Activated naive CD8-positive, alpha-beta T cell treated with anti-CD3 and anti-CD28 coated beads, Interleukin-2, amount 10 ng/mL, durations not matched to agents 7 days and 5 days (primary cell): ENCODE measurements around the gene ZNF276. TPM values are rescaled to one million over a fixed set of nuclear protein-coding genes. Genes with fewer than 3 reads are reported as not detected.

Experiments
- ATAC-seq: fragments of 150-1000 bp; cut with Tn5 transposase; one replicate; pipeline ENCODE4 v1.10.0; 2021; ENCODE audit warnings: low read depth, moderate library complexity
- POLR2A ChIA-PET: fragments of 350-600 bp; sonication (Branson Sonifier 250); formaldehyde crosslinking; loops from one replicate; lab custom pipeline; 2021; ENCODE audit warnings: antibody characterized with exemption; lab: Charles Lee
- DNase-seq: peaks from one replicate; pipeline ENCODE4 v3.0.0; 2021
- H3K27ac Mint-ChIP-seq: one replicate; pipeline ENCODE4 v1.8.0; 2022; ENCODE audit warnings: mild to moderate bottlenecking, mixed read lengths
- H3K27me3 Mint-ChIP-seq: one replicate; pipeline ENCODE4 v1.8.0; 2022; ENCODE audit warnings: mild to moderate bottlenecking, moderate library complexity, mixed read lengths
- H3K36me3 Mint-ChIP-seq: one replicate; pipeline ENCODE4 v1.8.0; 2021; ENCODE audit warnings: mild to moderate bottlenecking, mixed read lengths
- H3K4me1 Mint-ChIP-seq: one replicate; pipeline ENCODE4 v1.8.0; 2021; ENCODE audit warnings: mixed read lengths
- H3K4me3 Mint-ChIP-seq: one replicate; pipeline ENCODE4 v1.8.0; 2022; ENCODE audit warnings: mild to moderate bottlenecking, moderate library complexity, mixed read lengths
- H3K9me3 Mint-ChIP-seq: one replicate; pipeline ENCODE4 v1.8.0; 2021; ENCODE audit warnings: mixed read lengths
- total RNA-seq, 2 experiments: library from RNA; stranded (reverse); gene quantifications; one replicate each; pipeline ENCODE4 v1.2.3, GENCODE V29; 2021

ZNF276 gene
- total RNA-seq, 2 experiments from 2014 or later = 98.0 to 107 TPM

DNA sequence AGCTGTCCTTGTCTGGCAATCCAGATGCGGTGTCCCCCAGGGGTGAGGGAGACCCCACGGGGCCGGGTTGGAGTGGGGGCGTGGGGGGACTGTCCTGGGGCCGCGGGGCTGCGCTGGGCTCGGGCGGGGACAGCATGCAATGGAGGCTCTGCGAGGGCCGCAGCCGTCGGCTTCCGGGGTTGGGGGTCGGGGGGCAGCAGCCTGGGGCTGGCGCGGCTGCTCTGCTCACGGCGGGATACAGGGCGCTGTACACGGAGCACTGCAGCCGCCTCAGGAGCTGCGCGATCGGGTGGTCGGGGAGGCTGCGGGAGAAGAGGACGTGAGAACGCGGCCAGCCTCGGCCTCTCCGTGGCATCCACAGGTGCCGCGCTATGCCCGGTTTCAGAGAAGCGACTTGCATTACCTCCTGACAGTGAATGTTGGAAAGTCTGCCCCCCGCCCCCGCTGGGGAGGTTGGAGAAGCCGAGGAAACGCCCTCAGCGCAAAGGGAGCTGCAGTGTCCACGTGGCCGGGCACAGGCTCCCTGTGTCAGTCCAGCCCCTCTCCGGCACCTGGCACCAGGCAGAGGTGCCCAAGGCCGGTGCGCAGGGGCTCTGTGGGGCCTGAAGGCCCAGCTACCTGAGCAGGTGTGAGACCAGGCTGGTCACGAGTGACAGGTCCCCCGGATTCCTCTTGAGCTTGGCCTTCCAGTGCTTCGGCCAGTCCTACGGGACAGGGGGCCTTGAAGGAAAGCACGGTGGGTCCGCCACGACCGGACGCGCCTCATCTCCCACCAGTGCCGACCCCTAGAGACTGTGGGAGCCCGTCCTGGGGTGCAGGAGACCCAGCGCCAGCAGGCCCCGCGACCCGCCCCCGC lies 10.4 kb upstream of the ZNF276 start:
- no peak overlapping the region for H3K27ac Mint-ChIP-seq
- no peak overlapping the region for H3K4me3 Mint-ChIP-seq
- ATAC-seq = peak; percentile 3
- H3K36me3 Mint-ChIP-seq = peaks cover 5% of the 10 kb centered on the region
- peaks cover 1% of the 10 kb centered on the region for H3K9me3 Mint-ChIP-seq
- no peaks in the 10 kb centered on the region for H3K27me3 Mint-ChIP-seq
- H3K4me1 Mint-ChIP-seq = peaks cover 4% of the 10 kb centered on the region
- POLR2A ChIA-PET = interaction anchor here (1.2 to 4.0 kb wide), 2 partner anchors 11 to 13 kb away, joined by 7 to 16 read pairs; no protein-coding TSS in a partner anchor
- no peak for DNase-seq

DNA sequence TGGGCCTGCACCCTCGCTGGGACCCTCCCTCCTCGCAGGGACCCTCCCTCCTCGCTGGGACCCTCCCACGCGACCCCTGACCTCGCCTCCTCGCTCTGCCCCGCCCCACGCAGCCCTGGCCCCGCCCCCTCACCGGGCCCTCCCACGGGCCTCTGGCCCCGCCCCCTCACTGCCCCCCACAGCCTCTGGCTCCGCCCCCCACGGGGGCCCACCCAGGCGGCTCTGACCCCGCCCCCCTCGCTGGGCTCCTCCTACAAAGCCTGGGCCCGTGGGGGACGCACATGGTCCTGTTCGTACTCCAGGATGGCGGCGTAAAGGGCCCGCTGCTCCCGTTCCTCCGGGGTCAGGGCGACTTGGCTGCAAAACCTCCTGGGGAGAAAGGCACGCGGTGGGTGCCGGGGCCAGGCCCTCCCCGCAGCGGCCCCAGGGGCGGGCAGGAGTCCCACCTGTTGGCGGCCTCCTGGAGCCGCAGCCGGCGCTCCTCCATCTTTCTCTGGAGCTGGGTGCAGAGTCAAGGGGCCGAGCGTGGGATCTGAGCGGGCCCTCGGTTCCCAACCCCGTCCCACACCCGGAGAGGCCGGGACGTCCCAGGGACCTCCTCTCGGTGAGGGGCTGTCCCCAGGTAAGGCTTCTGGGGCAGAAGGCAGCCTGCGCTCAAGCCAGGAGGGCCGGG lies 9.6 kb upstream of the ZNF276 start:
- POLR2A ChIA-PET = interaction anchor here (0.7 to 4.0 kb wide), 3 partner anchors 9 to 12 kb away, joined by 3 to 16 read pairs (median 7); no protein-coding TSS in a partner anchor

DNA sequence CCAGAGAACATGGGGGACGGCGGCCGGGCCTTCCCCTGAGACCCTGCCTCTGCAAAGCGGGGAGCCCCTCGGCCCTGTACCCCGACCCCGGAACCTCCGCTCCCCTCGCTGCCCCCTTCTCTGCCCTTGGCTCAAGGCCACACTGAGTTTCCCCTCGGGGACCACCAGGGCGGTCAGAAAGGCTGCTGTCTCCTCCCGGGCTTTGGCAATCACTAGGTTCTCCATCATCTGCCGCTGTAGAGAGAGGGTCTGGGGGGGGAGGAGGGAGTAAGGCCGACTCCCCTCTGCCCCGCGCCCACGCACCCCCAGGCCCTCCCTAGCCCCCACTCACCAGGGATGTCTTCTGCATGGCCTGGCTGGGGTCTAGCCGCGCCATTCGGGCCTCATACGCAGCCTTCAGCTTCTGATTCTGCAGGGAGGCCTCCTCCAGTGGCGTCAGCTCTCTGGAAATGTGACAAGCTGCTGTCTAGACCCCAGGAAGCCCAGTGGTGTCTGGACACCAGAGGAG lies 9.0 kb upstream of the ZNF276 start:
- Mint-ChIP-seq H3K4me3 (peak overlapping the region; percentile 80), H3K27ac (peak overlapping the region; percentile 71), H3K9me3 (peaks cover 1% of the 10 kb centered on the region), H3K27me3 (no peaks in the 10 kb centered on the region), H3K4me1 (peaks cover 2% of the 10 kb centered on the region), H3K36me3 (peaks cover 5% of the 10 kb centered on the region)
- no peak for DNase-seq
- POLR2A ChIA-PET = interaction anchor here (0.7 to 4.0 kb wide), 2 partner anchors 10 to 12 kb away, joined by 3 to 16 read pairs; no protein-coding TSS in a partner anchor
- peak; percentile 4 for ATAC-seq

More for the DNA sequence above, 9.6 kb upstream of the ZNF276 start:
- Mint-ChIP-seq H3K36me3 (peaks cover 5% of the 10 kb centered on the region), H3K27ac (peak overlapping the region; percentile 71), H3K27me3 (no peaks in the 10 kb centered on the region), H3K4me3 (peak overlapping the region; percentile 80), H3K9me3 (peaks cover 1% of the 10 kb centered on the region), H3K4me1 (peaks cover 2% of the 10 kb centered on the region)
- ATAC-seq (peak; percentile 85), DNase-seq (peak; percentile 92)

DNA sequence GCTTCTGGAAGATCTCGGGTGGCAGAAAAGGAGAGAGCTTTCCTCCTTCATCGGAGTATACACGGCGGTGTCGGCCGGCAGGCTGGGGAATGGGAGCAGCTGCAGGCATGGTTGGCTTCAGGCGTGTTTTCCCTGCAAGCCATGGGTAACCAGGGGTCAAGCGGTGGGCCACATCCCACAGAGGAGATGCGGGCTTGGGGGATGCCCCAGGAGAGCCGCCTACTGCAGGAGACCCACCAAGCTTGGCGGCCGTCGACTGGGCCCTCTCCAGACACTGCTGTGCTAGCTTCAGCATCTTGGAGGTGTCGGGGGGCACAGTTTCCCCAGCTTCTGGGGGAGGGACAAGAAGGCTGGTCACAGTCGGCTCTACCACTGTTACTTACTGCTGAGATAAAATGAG lies 4.8 kb upstream of the ZNF276 start:
- POLR2A ChIA-PET = interaction anchor here (1.0 kb wide), 1 partner anchor 10 kb away, joined by 4 read pairs; no protein-coding TSS in a partner anchor
- no peak for ATAC-seq
- H3K36me3 Mint-ChIP-seq = peaks cover 5% of the 10 kb centered on the region

DNA sequence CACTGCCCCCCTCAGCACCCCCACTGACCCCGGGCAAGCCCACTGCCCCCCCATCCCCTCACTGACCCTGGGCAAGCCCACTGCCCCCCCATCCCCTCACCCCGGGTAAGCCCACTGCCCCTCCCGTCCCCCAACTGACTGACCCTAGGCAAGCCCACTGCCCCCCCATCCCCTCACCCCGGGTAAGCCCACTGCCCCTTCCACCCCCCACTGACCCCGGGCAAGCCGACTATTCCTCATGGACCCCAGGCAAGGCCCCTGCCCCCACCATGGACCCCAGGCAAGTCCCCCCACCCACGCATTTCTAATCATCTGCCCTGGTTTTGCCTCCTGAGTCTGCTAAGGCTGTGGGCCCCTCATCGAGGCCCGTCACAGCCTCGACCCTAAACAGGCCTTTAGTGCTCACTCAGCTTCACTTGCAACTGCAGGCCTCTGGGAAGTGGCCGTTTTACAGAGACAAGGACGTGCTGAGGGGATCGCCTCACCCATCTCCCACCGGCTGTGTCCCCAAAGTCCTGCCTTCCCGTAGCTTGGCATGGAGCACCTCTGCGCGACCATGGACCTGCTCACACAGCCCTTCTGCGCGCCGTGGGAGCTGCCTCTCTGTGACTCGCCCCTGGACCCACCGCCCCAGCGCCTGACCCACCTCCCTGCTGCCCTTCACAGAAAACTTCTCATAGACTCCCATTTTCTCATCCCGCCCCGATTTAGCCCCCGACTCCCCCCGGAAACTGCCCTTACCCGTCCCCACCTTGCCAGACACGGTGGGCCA lies 4.2 kb upstream of the ZNF276 start:
- DNase-seq (no peak), ATAC-seq (no peak)
- Mint-ChIP-seq H3K4me1 (peaks cover 20% of the 10 kb centered on the region), H3K27ac (peak overlapping the region; percentile 54), H3K9me3 (peaks cover 1% of the 10 kb centered on the region), H3K27me3 (no peaks in the 10 kb centered on the region), H3K36me3 (peaks cover 5% of the 10 kb centered on the region), H3K4me3 (no peak overlapping the region)
- POLR2A ChIA-PET = interaction anchor here (1.0 kb wide), 1 partner anchor 11 kb away, joined by 4 read pairs; no protein-coding TSS in a partner anchor

More for the DNA sequence above, 4.8 kb upstream of the ZNF276 start:
- H3K9me3 Mint-ChIP-seq = peaks cover 1% of the 10 kb centered on the region
- no peak overlapping the region for H3K27ac Mint-ChIP-seq
- H3K4me1 Mint-ChIP-seq = peaks cover 20% of the 10 kb centered on the region
- H3K27me3 Mint-ChIP-seq = no peaks in the 10 kb centered on the region
- DNase-seq = no peak
- H3K4me3 Mint-ChIP-seq = no peak overlapping the region

DNA sequence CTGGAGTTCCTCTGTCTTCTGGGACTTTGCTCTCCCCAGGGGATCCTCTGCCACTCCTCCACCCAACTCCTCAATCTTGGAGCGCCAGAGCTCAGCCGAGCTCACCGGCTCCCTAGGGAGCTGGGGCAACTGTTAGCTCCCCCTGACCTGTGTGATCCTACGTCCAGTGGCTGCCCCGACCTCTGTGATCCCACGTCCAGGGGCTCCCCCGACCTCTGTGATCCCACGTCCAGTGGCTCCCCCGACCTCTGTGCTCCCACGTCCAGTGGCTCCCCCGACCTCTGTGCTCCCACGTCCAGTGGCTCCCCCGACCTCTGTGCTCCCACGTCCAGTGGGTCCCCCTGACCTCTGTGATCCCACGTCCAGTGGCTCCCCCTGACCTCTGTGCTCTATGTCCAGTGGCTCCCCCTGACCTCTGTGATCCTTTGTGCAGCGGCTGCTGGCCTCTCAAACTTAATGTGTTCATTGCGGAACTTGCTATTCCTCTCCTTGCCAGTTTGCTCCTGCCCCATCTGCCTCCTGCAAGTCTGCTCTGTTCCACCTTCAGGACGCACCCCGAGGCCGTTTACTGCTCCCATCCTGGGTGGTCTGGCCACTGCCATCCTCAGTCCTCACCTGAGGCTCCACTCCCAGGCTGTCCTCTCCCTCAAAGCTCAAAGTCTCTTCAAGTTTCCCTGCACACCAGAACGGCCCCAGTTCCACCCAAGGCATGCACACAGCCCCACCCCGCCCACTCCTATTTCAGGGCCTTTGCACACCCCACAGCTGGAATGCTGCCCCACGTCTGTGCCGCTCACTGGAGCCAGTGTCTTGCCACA lies 3.4 kb upstream of the ZNF276 start:
- DNase-seq (no peak), ATAC-seq (no peak)
- POLR2A ChIA-PET = no interaction called here
- H3K36me3 Mint-ChIP-seq = peaks cover 10% of the 10 kb centered on the region
- no peak overlapping the region for H3K4me3 Mint-ChIP-seq
- H3K9me3 Mint-ChIP-seq = peaks cover 1% of the 10 kb centered on the region
- H3K27ac Mint-ChIP-seq = peak overlapping the region; percentile 7
- H3K4me1 Mint-ChIP-seq = peaks cover 23% of the 10 kb centered on the region
- no peaks in the 10 kb centered on the region for H3K27me3 Mint-ChIP-seq

DNA sequence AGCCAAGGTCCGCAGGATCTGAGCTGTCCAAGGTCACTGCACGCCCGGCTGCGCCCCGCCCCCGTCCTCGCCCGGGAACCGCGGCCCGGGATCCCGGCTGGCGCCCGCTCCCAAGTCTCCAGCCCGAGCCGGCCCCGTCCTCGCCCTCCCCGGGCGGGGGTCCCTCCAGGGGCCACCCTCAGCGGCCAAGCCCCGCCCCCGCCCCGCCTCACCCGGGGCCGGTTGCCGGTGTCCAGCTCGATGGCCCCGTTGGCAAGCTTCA lies 855 bp upstream of the ZNF276 start:
- ATAC-seq (no peak), DNase-seq (no peak)
- H3K4me3 Mint-ChIP-seq = peak overlapping the region; percentile 72
- POLR2A ChIA-PET = interaction anchor here (1.0 to 2.4 kb wide), 5 partner anchors 17 to 153 kb away, joined by 3 to 7 read pairs (median 4); partner anchors contain the start of genes SPATA2L and TCF25
- peak overlapping the region; percentile 69 for H3K27ac Mint-ChIP-seq
- no peaks in the 10 kb centered on the region for H3K27me3 Mint-ChIP-seq
- H3K36me3 Mint-ChIP-seq = peaks cover 12% of the 10 kb centered on the region
- peaks cover 32% of the 10 kb centered on the region for H3K4me1 Mint-ChIP-seq
- H3K9me3 Mint-ChIP-seq = no peaks in the 10 kb centered on the region

DNA sequence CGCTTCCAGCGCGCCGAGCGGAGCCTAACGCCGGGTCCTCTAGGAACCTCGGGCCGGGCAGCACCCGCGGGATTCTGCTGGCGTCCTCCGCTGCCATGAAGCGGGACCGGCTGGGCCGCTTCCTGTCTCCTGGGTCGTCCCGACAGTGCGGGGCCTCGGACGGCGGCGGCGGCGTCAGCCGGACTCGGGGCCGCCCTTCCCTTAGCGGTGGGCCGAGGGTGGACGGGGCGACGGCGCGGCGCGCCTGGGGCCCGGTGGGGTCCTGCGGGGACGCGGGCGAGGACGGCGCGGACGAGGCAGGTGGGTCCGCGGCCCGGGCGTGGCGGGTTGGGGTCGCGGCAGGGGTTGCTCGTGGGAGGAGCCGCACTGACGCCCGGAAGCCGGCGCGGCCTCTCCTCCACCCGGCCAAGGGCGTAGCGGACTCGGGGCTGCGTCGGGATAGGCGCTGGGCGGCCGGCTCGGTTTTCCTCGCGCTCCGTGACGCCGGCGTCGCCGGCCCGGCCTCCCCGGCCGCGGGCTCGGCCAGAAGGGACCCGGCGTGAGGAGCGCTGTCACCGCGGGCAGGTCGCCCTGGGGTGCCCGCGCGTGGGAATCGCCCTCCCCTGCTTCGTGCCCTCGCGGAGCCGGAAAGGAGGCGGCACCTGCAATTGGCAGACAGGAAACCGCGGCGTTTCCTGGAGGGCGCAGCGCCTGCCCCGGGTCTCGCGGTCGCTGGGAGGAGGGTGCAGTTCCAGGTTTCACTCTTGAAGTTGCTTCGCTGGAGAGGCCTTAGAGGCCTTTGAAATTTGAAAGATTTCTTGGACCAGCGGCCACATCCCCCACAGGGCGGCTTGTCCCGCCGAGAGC lies 432 bp downstream of the ZNF276 start:
- peaks cover 12% of the 10 kb centered on the region for H3K36me3 Mint-ChIP-seq
- no peaks in the 10 kb centered on the region for H3K9me3 Mint-ChIP-seq
- DNase-seq (peak; percentile 86), ATAC-seq (peak; percentile 19)
- peak overlapping the region; percentile 97 for H3K27ac Mint-ChIP-seq
- H3K4me3 Mint-ChIP-seq = peak overlapping the region; percentile 99
- H3K27me3 Mint-ChIP-seq = no peaks in the 10 kb centered on the region
- peaks cover 33% of the 10 kb centered on the region for H3K4me1 Mint-ChIP-seq
- POLR2A ChIA-PET = interaction anchor here (0.6 to 3.5 kb wide), 6 partner anchors 16 to 245 kb away, joined by 3 to 33 read pairs (median 6); partner anchors contain the start of gene SPATA2L

DNA sequence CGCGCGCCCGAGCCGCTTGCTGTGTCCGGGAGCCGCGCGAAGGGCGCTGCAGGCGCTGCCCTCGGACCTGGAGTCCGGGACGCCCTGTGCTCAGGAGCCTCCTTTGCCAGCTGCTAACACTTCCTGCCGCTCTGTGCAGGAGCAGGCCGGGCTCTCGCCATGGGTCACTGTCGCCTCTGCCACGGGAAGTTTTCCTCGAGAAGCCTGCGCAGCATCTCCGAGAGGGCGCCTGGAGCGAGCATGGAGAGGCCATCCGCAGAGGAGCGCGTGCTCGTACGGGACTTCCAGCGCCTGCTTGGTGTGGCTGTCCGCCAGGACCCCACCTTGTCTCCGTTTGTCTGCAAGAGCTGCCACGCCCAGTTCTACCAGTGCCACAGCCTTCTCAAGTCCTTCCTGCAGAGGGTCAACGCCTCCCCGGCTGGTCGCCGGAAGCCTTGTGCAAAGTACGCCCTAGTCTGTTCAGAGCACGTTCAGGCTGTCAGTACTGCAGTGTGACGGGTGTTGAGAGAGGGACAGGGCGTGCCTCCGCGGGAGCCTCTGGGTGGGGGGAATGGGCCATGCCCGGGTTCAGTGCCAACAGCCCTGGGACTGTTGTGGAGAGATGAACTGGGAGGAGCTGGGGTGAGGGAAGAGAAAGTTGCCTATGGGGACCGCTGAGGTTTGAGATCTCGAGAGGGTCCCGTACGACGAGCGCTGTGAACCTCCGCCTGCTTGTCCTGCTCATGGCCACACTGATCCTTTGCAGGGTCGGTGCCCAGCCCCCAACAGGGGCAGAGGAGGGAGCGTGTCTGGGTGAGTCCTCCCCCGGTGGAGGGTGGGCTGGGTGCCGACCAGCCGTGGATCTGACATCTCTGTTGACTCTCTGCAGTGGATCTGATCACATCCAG lies 1.3 kb downstream of the ZNF276 start:
- Mint-ChIP-seq H3K27ac (peak overlapping the region; percentile 97), H3K27me3 (no peaks in the 10 kb centered on the region), H3K4me3 (peak overlapping the region; percentile 99), H3K9me3 (no peaks in the 10 kb centered on the region), H3K4me1 (peaks cover 42% of the 10 kb centered on the region), H3K36me3 (peaks cover 16% of the 10 kb centered on the region)
- peak; percentile 46 for ATAC-seq
- POLR2A ChIA-PET = interaction anchor here (0.6 to 3.5 kb wide), 12 partner anchors 9 to 246 kb away, joined by 3 to 33 read pairs (median 6); partner anchors contain the start of genes CHMP1A, SPATA2L, SPATA33 and TCF25
- DNase-seq = peak; percentile 79

DNA sequence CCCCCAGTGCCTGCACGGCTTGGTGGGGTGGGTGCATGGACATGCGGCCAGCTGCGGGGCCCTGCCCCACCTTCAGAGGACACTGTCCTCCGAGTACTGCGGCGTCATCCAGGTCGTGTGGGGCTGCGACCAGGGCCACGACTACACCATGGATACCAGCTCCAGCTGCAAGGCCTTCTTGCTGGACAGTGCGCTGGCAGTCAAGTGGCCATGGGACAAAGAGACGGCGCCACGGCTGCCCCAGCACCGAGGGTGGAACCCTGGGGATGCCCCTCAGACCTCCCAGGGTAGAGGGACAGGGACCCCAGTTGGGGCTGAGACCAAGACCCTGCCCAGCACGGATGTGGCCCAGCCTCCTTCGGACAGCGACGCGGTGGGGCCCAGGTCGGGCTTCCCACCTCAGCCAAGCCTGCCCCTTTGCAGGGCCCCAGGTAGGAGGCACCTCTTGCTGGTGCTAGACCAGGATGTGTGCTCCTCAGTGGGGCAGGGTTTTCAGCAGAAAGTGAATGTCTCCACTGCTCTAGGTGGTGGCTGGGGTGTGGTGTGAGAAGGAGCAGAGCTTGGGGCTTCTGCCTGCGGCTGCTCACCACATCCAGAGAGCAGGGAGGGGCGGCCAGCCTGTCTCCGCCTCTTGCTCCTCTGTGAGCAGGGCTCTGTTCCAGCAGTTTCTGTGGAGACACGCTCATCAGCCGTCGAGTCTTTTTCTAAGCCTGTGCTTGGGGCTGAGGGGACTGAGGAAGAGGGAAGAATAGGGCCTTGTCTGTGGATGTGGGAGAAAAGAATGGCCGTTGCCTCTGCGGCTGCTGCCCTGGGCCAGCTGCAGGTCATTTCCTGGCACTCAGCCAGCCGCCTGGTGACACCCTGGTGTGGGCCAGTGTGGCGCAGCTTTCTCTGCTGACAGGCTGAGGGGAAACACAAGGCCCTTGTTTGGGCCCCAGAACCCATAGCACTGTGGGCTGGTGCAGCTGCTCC lies 2.2 kb downstream of the ZNF276 start:
- POLR2A ChIA-PET = interaction anchor here (1.0 to 3.5 kb wide), 21 partner anchors 9 to 216 kb away, joined by 3 to 33 read pairs (median 6); partner anchors contain the start of genes CDK10, CHMP1A, SPATA2L and SPATA33
- peak; percentile 86 for DNase-seq
- ATAC-seq = peak; percentile 63
- Mint-ChIP-seq H3K36me3 (peaks cover 16% of the 10 kb centered on the region), H3K27ac (peak overlapping the region; percentile 97), H3K4me1 (peaks cover 39% of the 10 kb centered on the region), H3K9me3 (no peaks in the 10 kb centered on the region), H3K4me3 (peak overlapping the region; percentile 99), H3K27me3 (no peaks in the 10 kb centered on the region)
